PC-9 (cell line): ENCODE data around the gene ELN. TPM values are rescaled to one million over a fixed set of nuclear protein-coding genes. Genes with fewer than 3 reads are reported as not detected.

Source experiments
- BruUV-seq: library from RNA; stranded (reverse); fragments of 400-500 nt; replicated peaks from 2 replicates; lab custom pipeline; 2021; lab: Mats Ljungman, UMichigan
- CTCF ChIA-PET: fragments of 300-600 bp; sonication (Branson Sonifier 250); formaldehyde crosslinking; loops from one replicate; lab custom pipeline; 2022; ENCODE audit warnings: antibody characterized with exemption; lab: Charles Lee
- POLR2A ChIA-PET: fragments of 300-600 bp; sonication (Branson Sonifier 250); formaldehyde crosslinking; loops from one replicate; lab custom pipeline; 2022; ENCODE audit warnings: antibody characterized with exemption; ENCODE audit not compliant: unreplicated experiment; lab: Charles Lee
- DNase-seq, 2 experiments: peaks; one replicate each; pipeline versions ENCODE4 v3.0.0 to v3.0.0-alpha.2; 2015 to 2022; ENCODE audit warnings: mixed read lengths in 1 of 2
- H2AFZ ChIP-seq: fragments of 200-600 bp; sonication (generic); 2 replicates; pipeline ENCODE4 v1.8.1; 2017; ENCODE audit warnings: antibody characterized with exemption
- H3F3A ChIP-seq: fragments of 200-600 bp; sonication (generic); 2 replicates; pipeline ENCODE4 v1.8.1; 2017; ENCODE audit warnings: antibody characterized with exemption, mild to moderate bottlenecking, low read depth; ENCODE audit not compliant: insufficient read depth
- H3K27ac ChIP-seq: fragments of 200-600 bp; sonication (generic); 2 replicates; pipeline ENCODE4 v1.6.1; 2016; ENCODE audit warnings: mixed run types
- H3K27me3 ChIP-seq: fragments of 200-600 bp; sonication (generic); 2 replicates; pipeline ENCODE4 v1.6.1; 2016; ENCODE audit warnings: low read depth, mixed run types; ENCODE audit not compliant: insufficient read depth
- H3K36me3 ChIP-seq: fragments of 200-600 bp; sonication (generic); 2 replicates; pipeline ENCODE4 v1.6.1; 2016; ENCODE audit warnings: low read depth, mixed run types
- H3K4me1 ChIP-seq: fragments of 200-600 bp; sonication (generic); replicated peaks from 2 replicates; pipeline ENCODE4 v1.6.1; 2016; ENCODE audit warnings: mixed run types; ENCODE audit not compliant: insufficient read depth
- H3K4me2 ChIP-seq: fragments of 200-600 bp; sonication (generic); 2 replicates; pipeline ENCODE4 v1.6.1; 2017; ENCODE audit warnings: mixed run types
- H3K4me3 ChIP-seq: fragments of 200-600 bp; sonication (generic); 2 replicates; pipeline ENCODE4 v1.6.1; 2016; ENCODE audit warnings: mixed run types
- H3K79me2 ChIP-seq: fragments of 200-600 bp; sonication (generic); 2 replicates; pipeline ENCODE4 v1.6.1; 2017; ENCODE audit warnings: low read depth, mixed run types
- H3K9me2 ChIP-seq: fragments of 200-600 bp; sonication (generic); 2 replicates; pipeline ENCODE4 v1.8.1; 2017; ENCODE audit warnings: mild to moderate bottlenecking; ENCODE audit not compliant: insufficient read depth
- H3K9me3 ChIP-seq: fragments of 200-600 bp; sonication (generic); 2 replicates; pipeline ENCODE4 v1.8.1; 2016; ENCODE audit warnings: low read depth; ENCODE audit not compliant: insufficient read depth
- H4K20me1 ChIP-seq: fragments of 200-600 bp; sonication (generic); 2 replicates; pipeline ENCODE4 v1.8.1; 2017; ENCODE audit not compliant: insufficient read depth
- CTCF ChIP-seq: fragments of 200-600 bp; sonication (generic); conservative IDR thresholded peaks from 2 replicates; pipeline ENCODE4 v1.6.1; 2017; ENCODE audit warnings: mixed run types, antibody characterized with exemption, mild to moderate bottlenecking, moderate library complexity
- EZH2 ChIP-seq: fragments of 200-600 bp; sonication (generic); IDR thresholded peaks from 2 replicates; pipeline ENCODE4 v1.8.0; 2017; ENCODE audit warnings: antibody characterized with exemption, low read depth
- intact Hi-C: fragments of 100-400 bp; cut with micrococcal nuclease; formaldehyde crosslinking; loops from one replicate; pipeline ENCODE4 v1.10.0; 2022; ENCODE audit not compliant: unreplicated experiment
- total RNA-seq: library from RNA; stranded (reverse); gene quantifications from 2 replicates; pipeline ENCODE4 v1.2.3, GENCODE V29; 2021

ELN gene
- total RNA-seq, 1 experiment from 2014 or later = 0.11 TPM

DNA sequence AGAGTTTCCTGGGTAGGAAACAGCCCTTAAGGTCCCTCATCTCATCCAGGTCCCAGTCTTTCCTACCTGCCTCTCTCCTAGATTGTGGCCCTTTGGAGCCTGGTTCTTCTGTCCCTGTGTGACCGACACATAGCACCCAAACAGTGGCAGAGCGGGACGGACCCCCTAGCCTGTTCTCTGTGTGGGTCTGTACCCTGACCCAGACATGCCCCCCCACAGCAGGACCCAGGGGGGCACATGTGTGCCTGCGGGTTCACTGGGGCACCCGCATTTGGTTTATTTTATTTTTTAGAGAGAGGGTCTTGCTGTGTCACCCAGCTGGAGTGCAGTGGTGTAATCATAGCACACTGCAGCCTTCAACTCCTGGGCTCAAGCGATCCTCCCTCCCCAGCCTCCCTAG lies 67.2 kb downstream of the ELN start:
- TF ChIP-seq CTCF (no peak), EZH2 (no peak)
- Histone ChIP-seq H3K79me2 (peaks cover 21% of the 10 kb centered on the region), H3K27me3 (no peaks in the 10 kb centered on the region), H3K9me2 (no peaks in the 10 kb centered on the region), H3K4me1 (peaks cover 38% of the 10 kb centered on the region), H4K20me1 (no peaks in the 10 kb centered on the region), H3K4me2 (peak overlapping the region; percentile 76), H3K4me3 (peak overlapping the region; percentile 41; the same call in 1 of the 2 replicates), H2AFZ (no peak overlapping the region), H3K27ac (peak overlapping the region; percentile 78), H3K9me3 (peaks cover 6% of the 10 kb centered on the region; the same call in 1 of the 2 replicates), H3F3A (peaks cover 50% of the 10 kb centered on the region; the same call in 1 of the 2 replicates), H3K36me3 (peaks cover 25% of the 10 kb centered on the region)
- POLR2A ChIA-PET = no interaction called here
- intact Hi-C loops = no loop called here
- no peak for DNase-seq
- CTCF ChIA-PET = no interaction called here
- no TSS peak for BruUV-seq

- CTCF ChIA-PET = interaction anchor here (0.7 kb wide), 1 partner anchor 30 kb away, joined by 8 read pairs; no protein-coding TSS in a partner anchor
- Histone ChIP-seq H3K36me3 (peaks cover 34% of the 10 kb centered on the region), H3K27me3 (no peaks in the 10 kb centered on the region), H3K4me2 (no peak overlapping the region), H3K9me3 (peaks cover 6% of the 10 kb centered on the region; the same call in 1 of the 2 replicates), H3F3A (peaks cover 45% of the 10 kb centered on the region), H2AFZ (no peak overlapping the region), H3K4me1 (peaks cover 29% of the 10 kb centered on the region), H3K4me3 (no peak overlapping the region), H3K9me2 (no peaks in the 10 kb centered on the region), H3K27ac (peak overlapping the region; percentile 30; the same call in 1 of the 2 replicates), H3K79me2 (peaks cover 21% of the 10 kb centered on the region), H4K20me1 (no peaks in the 10 kb centered on the region)
- peak in 1 of 2 experiments; percentile 51 for DNase-seq
- TF ChIP-seq EZH2 (no peak), CTCF (no peak)
- intact Hi-C loops = loop anchor here (1.0 kb wide), 1 partner anchor 30 kb away; no protein-coding TSS in a partner anchor
- BruUV-seq = no TSS peak
- POLR2A ChIA-PET = interaction anchor here (0.6 to 0.8 kb wide), 3 partner anchors 32 to 79 kb away, joined by 3 to 12 read pairs (median 4); no protein-coding TSS in a partner anchor
Measured at GRCh38 chr7:74097937-74098614, 70.1 kb downstream of the ELN start.

- intact Hi-C loops = no loop called here
- DNase-seq = no peak
- no peak for TF ChIP-seq CTCF
- TF ChIP-seq EZH2 = no peak
- Histone ChIP-seq H3F3A (peaks cover 45% of the 10 kb centered on the region), H3K27me3 (no peaks in the 10 kb centered on the region), H4K20me1 (no peaks in the 10 kb centered on the region), H3K36me3 (peaks cover 34% of the 10 kb centered on the region), H3K4me3 (no peak overlapping the region), H3K27ac (no peak overlapping the region), H3K9me3 (peaks cover 6% of the 10 kb centered on the region; the same call in 1 of the 2 replicates), H2AFZ (no peak overlapping the region), H3K79me2 (peaks cover 21% of the 10 kb centered on the region), H3K4me1 (peaks cover 29% of the 10 kb centered on the region), H3K9me2 (no peaks in the 10 kb centered on the region), H3K4me2 (no peak overlapping the region)
- ChIA-PET CTCF (interaction anchor here (0.7 kb wide), 1 partner anchor 31 kb away, joined by 8 read pairs; no protein-coding TSS in a partner anchor), POLR2A (interaction anchor here (0.6 kb wide), 1 partner anchor 78 kb away, joined by 3 read pairs; no protein-coding TSS in a partner anchor)
- BruUV-seq = no TSS peak
Measured at GRCh38 chr7:74099031-74099430, 71.1 kb downstream of the ELN start.
